Measurements from ENCODE around the gene CD40. TPM values are rescaled to one million over a fixed set of nuclear protein-coding genes. Genes with fewer than 3 reads are reported as not detected.

The CD40 gene
- total RNA-seq, 4 donors from 2014 or later = 12.0 to 17.5 (median 15.9) TPM

DNA sequence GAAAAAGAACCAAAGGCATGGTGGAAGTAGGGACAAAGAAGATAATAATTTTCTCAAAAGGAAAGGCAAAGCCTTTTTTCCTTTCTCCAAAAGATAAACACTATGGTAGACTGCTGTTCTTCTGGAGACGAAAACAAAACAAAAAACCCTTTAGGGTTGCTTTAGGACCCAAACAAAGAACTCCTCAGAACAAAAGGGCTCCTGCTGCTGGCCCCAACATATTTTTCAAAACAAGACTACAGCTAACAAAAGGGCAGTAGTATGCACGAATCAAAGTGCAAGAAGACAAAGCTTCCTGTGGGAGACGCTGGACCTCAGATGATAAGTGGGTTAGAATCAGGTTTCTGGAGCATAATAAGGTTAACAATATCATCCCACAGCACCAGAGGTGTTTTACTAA lies 44.1 kb upstream of the CD40 start:
- TF ChIP-seq POLR2A (IDR thresholded peaks at IDR 0.05) = no peak
- TF ChIP-seq, protein P1, sequence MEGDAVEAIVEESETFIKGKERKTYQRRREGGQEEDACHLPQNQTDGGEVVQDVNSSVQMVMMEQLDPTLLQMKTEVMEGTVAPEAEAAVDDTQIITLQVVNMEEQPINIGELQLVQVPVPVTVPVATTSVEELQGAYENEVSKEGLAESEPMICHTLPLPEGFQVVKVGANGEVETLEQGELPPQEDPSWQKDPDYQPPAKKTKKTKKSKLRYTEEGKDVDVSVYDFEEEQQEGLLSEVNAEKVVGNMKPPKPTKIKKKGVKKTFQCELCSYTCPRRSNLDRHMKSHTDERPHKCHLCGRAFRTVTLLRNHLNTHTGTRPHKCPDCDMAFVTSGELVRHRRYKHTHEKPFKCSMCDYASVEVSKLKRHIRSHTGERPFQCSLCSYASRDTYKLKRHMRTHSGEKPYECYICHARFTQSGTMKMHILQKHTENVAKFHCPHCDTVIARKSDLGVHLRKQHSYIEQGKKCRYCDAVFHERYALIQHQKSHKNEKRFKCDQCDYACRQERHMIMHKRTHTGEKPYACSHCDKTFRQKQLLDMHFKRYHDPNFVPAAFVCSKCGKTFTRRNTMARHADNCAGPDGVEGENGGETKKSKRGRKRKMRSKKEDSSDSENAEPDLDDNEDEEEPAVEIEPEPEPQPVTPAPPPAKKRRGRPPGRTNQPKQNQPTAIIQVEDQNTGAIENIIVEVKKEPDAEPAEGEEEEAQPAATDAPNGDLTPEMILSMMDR (IDR thresholded peaks at IDR 0.05) = no peak
- H3K4me3 ChIP-seq (ENCODE audit: low read depth, poor library complexity, severe bottlenecking) = no peak overlapping the region
- DNase-seq (ENCODE audit: low spot score in 2 of 2) = no peak
- intact Hi-C loops (cut with DNase I; ENCODE audit: low total_unique reads) = no loop called here
- WGBS, 2 donors = 66 to 76% methylated on average over 3 of the region's 3 CpGs

DNA sequence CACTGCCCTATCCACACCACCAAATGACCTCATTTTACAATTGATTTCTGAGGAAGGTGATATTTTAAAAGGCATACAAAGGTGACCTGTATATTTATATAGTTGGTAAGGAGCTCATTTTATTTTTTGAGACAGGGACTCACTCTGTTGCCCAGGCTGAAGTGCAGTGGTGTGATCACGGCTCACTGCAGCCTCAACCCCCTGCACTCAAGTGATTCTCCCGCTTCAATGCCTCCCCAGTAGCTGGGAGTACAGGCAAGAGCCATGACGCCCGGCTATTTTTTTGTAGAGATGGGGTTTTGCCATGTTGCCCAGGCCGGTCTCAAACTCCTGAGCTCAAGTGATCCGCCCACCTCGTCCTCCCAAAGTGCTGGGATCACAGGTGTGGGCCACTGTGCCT lies 41.3 kb upstream of the CD40 start:
- TF ChIP-seq POLR2A (IDR thresholded peaks at IDR 0.05) = no peak
- TF ChIP-seq, protein P1 (IDR thresholded peaks at IDR 0.05) = no peak

DNA sequence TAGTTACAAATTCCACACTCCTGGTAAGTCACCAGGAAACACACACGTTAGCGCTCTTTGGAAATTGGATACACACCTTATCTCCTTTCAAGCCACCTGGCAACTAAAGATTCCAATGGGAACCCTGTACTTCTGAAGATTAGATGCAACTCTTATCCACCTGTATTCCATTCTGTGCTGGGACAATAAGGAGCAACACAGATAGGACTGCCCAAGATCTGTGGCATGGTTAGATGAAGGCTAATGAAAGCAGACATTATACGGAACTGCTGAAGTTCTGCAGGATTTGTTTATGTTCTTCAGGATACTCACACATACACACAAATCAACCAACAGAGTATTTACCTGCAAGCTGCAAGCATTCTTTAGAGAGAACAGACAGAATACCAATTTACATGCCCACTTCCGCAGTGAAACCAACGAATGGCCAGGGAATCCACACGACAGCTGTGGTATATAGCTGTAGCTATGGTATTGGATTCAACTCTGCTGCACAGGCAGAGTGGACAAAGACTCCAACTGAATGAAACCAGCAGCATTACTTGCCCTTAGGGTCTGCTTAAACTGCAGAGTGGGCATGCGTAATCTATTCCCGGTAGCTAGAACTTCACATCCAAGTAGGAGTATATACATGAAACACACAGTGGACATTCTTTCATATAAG lies 40.3 kb upstream of the CD40 start:
- DNase-seq (ENCODE audit: low spot score in 2 of 2) = no peak
- 94% methylated on average over 8 of the region's 8 CpGs for WGBS, 2 donors
- no peak for TF ChIP-seq POLR2A (IDR thresholded peaks at IDR 0.05)
- TF ChIP-seq, protein P1 (IDR thresholded peaks at IDR 0.05) = no peak
- intact Hi-C loops (cut with DNase I; ENCODE audit: low total_unique reads) = no loop called here
- no peak overlapping the region for H3K4me3 ChIP-seq (ENCODE audit: low read depth, poor library complexity, severe bottlenecking)

More for the DNA sequence above, 41.3 kb upstream of the CD40 start:
- H3K4me3 ChIP-seq (ENCODE audit: low read depth, poor library complexity, severe bottlenecking) = no peak overlapping the region
- WGBS, 2 donors = 89 to 92% methylated on average over 7 of the region's 7 CpGs
- intact Hi-C loops (cut with DNase I; ENCODE audit: low total_unique reads) = no loop called here
- DNase-seq (ENCODE audit: low spot score in 2 of 2) = no peak

DNA sequence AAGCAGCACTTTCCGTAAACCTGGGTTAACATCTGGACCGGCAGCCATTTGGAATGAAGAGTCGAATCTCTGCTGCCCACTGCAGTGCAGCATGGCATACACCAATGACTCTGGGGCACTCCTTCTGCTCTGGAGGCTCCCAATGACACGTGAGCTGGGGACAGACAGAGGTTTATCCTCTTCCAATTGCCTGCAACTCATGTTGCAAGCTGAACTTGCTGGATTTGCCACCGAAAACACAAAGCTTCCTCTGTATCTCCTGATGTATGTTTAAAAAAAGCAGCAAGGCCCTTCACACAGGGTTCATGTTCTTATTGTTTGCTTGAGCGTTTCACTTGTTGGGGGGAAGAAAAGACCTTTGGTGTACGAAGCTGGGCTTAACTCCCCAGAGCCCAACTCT lies 39.2 kb upstream of the CD40 start:
- intact Hi-C loops (cut with DNase I; ENCODE audit: low total_unique reads) = no loop called here
- no peak for DNase-seq (ENCODE audit: low spot score in 2 of 2)

DNA sequence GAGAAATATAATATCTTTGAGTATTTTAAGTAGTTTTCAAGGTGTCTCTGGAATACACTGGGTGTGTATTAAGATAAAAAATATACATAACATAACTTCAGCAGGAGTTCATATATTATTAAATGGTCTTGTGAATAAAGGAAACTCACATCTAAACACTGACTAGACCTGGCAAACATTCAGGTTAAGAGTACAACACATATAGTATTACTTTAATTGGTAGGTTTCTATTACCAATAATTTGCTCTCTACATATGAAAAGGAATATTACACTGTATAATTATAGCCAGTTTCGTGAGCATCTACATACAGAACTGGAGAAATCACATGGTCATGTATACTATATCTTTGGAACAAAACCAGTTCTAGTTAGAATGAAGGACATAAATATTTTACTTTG lies 37.0 kb upstream of the CD40 start:
- no peak for DNase-seq (ENCODE audit: low spot score in 2 of 2)
- WGBS, 2 donors = 83 to 88% methylated on average over 1 of the region's 1 CpG
- TF ChIP-seq, protein P1 (IDR thresholded peaks at IDR 0.05) = no peak
- TF ChIP-seq POLR2A (IDR thresholded peaks at IDR 0.05) = no peak
- no peak overlapping the region for H3K4me3 ChIP-seq (ENCODE audit: low read depth, poor library complexity, severe bottlenecking)
- intact Hi-C loops (cut with DNase I; ENCODE audit: low total_unique reads) = no loop called here

More for the DNA sequence above, 39.2 kb upstream of the CD40 start:
- H3K4me3 ChIP-seq (ENCODE audit: low read depth, poor library complexity, severe bottlenecking) = no peak overlapping the region
- TF ChIP-seq, protein P1 (IDR thresholded peaks at IDR 0.05) = no peak
- TF ChIP-seq POLR2A (IDR thresholded peaks at IDR 0.05) = no peak
- WGBS, 2 donors = 81% methylated on average over 7 of the region's 7 CpGs

DNA sequence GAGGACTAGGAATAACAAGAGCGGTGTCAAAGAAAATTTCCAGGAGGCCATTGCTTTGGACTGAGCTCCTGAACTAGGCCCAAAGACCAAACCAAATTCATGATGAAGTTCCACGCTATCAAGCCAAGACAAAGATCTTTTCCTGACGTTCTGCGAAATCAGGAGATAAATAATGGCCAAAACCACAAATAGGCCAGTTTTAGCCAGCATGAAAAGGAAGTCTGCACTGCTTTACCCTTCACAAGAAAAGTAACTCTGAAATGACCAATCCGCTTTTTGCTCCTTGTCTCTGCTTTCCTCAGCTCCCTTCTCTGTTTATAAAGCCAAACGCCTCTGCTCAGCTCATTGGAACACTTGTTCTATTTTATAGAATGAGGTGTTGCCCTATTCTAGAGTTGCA lies 35.0 kb upstream of the CD40 start:
- intact Hi-C loops (cut with DNase I; ENCODE audit: low total_unique reads) = no loop called here
- no peak for DNase-seq (ENCODE audit: low spot score in 2 of 2)
- TF ChIP-seq POLR2A (IDR thresholded peaks at IDR 0.05) = no peak
- TF ChIP-seq, protein P1 (IDR thresholded peaks at IDR 0.05) = no peak
- WGBS, 2 donors = 77 to 80% methylated on average over 6 of the region's 6 CpGs
- H3K4me3 ChIP-seq (ENCODE audit: low read depth, poor library complexity, severe bottlenecking) = no peak overlapping the region
